ENCODE data around the gene TTLL12. TPM values are rescaled to one million over a fixed set of nuclear protein-coding genes. Genes with fewer than 3 reads are reported as not detected.

TTLL12 gene
- total RNA-seq, 1 donor from 2014 or later = 118 TPM

- DNase-seq = no peak
- H3K27me3 Mint-ChIP-seq = no peaks in the 10 kb centered on the region
- intact Hi-C loops (cut with micrococcal nuclease) = no loop called here
- no peak overlapping the region for H3K4me3 Mint-ChIP-seq
- peaks cover 3% of the 10 kb centered on the region for H3K4me1 Mint-ChIP-seq
- H3K9me3 Mint-ChIP-seq = no peaks in the 10 kb centered on the region
- no peak overlapping the region for H3K27ac Mint-ChIP-seq
- no peaks in the 10 kb centered on the region for H3K36me3 Mint-ChIP-seq (ENCODE audit: low read depth)
Measured at GRCh38 chr22:43209523-43209890, 22.6 kb upstream of the TTLL12 start.

- intact Hi-C loops (cut with micrococcal nuclease) = no loop called here
- DNase-seq = no peak
- no peaks in the 10 kb centered on the region for H3K27me3 Mint-ChIP-seq
- H3K27ac Mint-ChIP-seq = no peak overlapping the region
- no peak overlapping the region for H3K4me3 Mint-ChIP-seq
- H3K9me3 Mint-ChIP-seq = no peaks in the 10 kb centered on the region
- peaks cover 3% of the 10 kb centered on the region for H3K4me1 Mint-ChIP-seq
- no peaks in the 10 kb centered on the region for H3K36me3 Mint-ChIP-seq (ENCODE audit: low read depth)
Measured at GRCh38 chr22:43208703-43209522, 22.0 kb upstream of the TTLL12 start.

GRCh38 chr22:43207849-43208702 is 21.1 kb upstream of the TTLL12 start:
- Mint-ChIP-seq H3K27ac (no peak overlapping the region), H3K4me3 (no peak overlapping the region), H3K4me1 (peaks cover 3% of the 10 kb centered on the region), H3K27me3 (no peaks in the 10 kb centered on the region), H3K36me3 (ENCODE audit: low read depth) (no peaks in the 10 kb centered on the region), H3K9me3 (no peaks in the 10 kb centered on the region)
- no peak for DNase-seq
- intact Hi-C loops (cut with micrococcal nuclease) = no loop called here

- no peak overlapping the region for H3K4me3 Mint-ChIP-seq
- no peak overlapping the region for H3K27ac Mint-ChIP-seq
- H3K4me1 Mint-ChIP-seq = peaks cover 3% of the 10 kb centered on the region
- intact Hi-C loops (cut with micrococcal nuclease) = no loop called here
- H3K9me3 Mint-ChIP-seq = no peaks in the 10 kb centered on the region
- DNase-seq = no peak
- H3K36me3 Mint-ChIP-seq (ENCODE audit: low read depth) = no peaks in the 10 kb centered on the region
- no peaks in the 10 kb centered on the region for H3K27me3 Mint-ChIP-seq
Measured at GRCh38 chr22:43207386-43207785, 20.5 kb upstream of the TTLL12 start.

- Mint-ChIP-seq H3K9me3 (no peaks in the 10 kb centered on the region), H3K4me1 (peaks cover 3% of the 10 kb centered on the region), H3K4me3 (no peak overlapping the region), H3K27me3 (no peaks in the 10 kb centered on the region), H3K36me3 (ENCODE audit: low read depth) (no peaks in the 10 kb centered on the region), H3K27ac (no peak overlapping the region)
- intact Hi-C loops (cut with micrococcal nuclease) = no loop called here
- no peak for DNase-seq
Measured at GRCh38 chr22:43206509-43207161, 19.7 kb upstream of the TTLL12 start.

GRCh38 chr22:43205748-43206508 is 19.0 kb upstream of the TTLL12 start:
- intact Hi-C loops (cut with micrococcal nuclease) = no loop called here
- peaks cover 3% of the 10 kb centered on the region for H3K4me1 Mint-ChIP-seq

GRCh38 chr22:43205261-43205691 is 18.3 kb upstream of the TTLL12 start:
- Mint-ChIP-seq H3K9me3 (no peaks in the 10 kb centered on the region), H3K4me1 (peaks cover 3% of the 10 kb centered on the region), H3K27me3 (no peaks in the 10 kb centered on the region), H3K27ac (peak overlapping the region; percentile 62), H3K4me3 (no peak overlapping the region), H3K36me3 (ENCODE audit: low read depth) (no peaks in the 10 kb centered on the region)
- intact Hi-C loops (cut with micrococcal nuclease) = no loop called here
- DNase-seq = no peak

More at GRCh38 chr22:43205748-43206508, 19.0 kb upstream of the TTLL12 start:
- no peak for DNase-seq
- no peaks in the 10 kb centered on the region for H3K36me3 Mint-ChIP-seq (ENCODE audit: low read depth)
- H3K9me3 Mint-ChIP-seq = no peaks in the 10 kb centered on the region
- H3K27ac Mint-ChIP-seq = peak overlapping the region; percentile 62
- no peak overlapping the region for H3K4me3 Mint-ChIP-seq
- no peaks in the 10 kb centered on the region for H3K27me3 Mint-ChIP-seq

- Mint-ChIP-seq H3K27me3 (peaks cover 2% of the 10 kb centered on the region), H3K27ac (no peak overlapping the region), H3K36me3 (ENCODE audit: low read depth) (no peaks in the 10 kb centered on the region), H3K4me3 (no peak overlapping the region), H3K9me3 (no peaks in the 10 kb centered on the region), H3K4me1 (peaks cover 3% of the 10 kb centered on the region)
- intact Hi-C loops (cut with micrococcal nuclease) = no loop called here
- no peak for DNase-seq
Measured at GRCh38 chr22:43203471-43203981, 16.6 kb upstream of the TTLL12 start.

GRCh38 chr22:43202756-43203410 is 15.9 kb upstream of the TTLL12 start:
- intact Hi-C loops (cut with micrococcal nuclease) = no loop called here
- no peaks in the 10 kb centered on the region for H3K9me3 Mint-ChIP-seq
- no peaks in the 10 kb centered on the region for H3K36me3 Mint-ChIP-seq (ENCODE audit: low read depth)
- H3K4me1 Mint-ChIP-seq = peaks cover 3% of the 10 kb centered on the region
- peaks cover 2% of the 10 kb centered on the region for H3K27me3 Mint-ChIP-seq
- H3K4me3 Mint-ChIP-seq = no peak overlapping the region
- no peak overlapping the region for H3K27ac Mint-ChIP-seq
- no peak for DNase-seq

- DNase-seq = no peak
- Mint-ChIP-seq H3K4me3 (no peak overlapping the region), H3K36me3 (ENCODE audit: low read depth) (no peaks in the 10 kb centered on the region), H3K4me1 (peaks cover 3% of the 10 kb centered on the region), H3K9me3 (no peaks in the 10 kb centered on the region), H3K27ac (no peak overlapping the region), H3K27me3 (peaks cover 2% of the 10 kb centered on the region)
- intact Hi-C loops (cut with micrococcal nuclease) = no loop called here
Measured at GRCh38 chr22:43202326-43202725, 15.4 kb upstream of the TTLL12 start.

- H3K4me1 Mint-ChIP-seq = peaks cover 3% of the 10 kb centered on the region
- H3K36me3 Mint-ChIP-seq (ENCODE audit: low read depth) = no peaks in the 10 kb centered on the region
- intact Hi-C loops (cut with micrococcal nuclease) = no loop called here
- H3K27ac Mint-ChIP-seq = no peak overlapping the region
- no peak overlapping the region for H3K4me3 Mint-ChIP-seq
- peaks cover 4% of the 10 kb centered on the region for H3K27me3 Mint-ChIP-seq
- no peak for DNase-seq
- H3K9me3 Mint-ChIP-seq = no peaks in the 10 kb centered on the region
Measured at GRCh38 chr22:43201486-43202219, 14.7 kb upstream of the TTLL12 start.

GRCh38 chr22:43200555-43200954 is 13.6 kb upstream of the TTLL12 start:
- no peak overlapping the region for H3K4me3 Mint-ChIP-seq
- DNase-seq = no peak
- H3K36me3 Mint-ChIP-seq (ENCODE audit: low read depth) = no peaks in the 10 kb centered on the region
- H3K27ac Mint-ChIP-seq = no peak overlapping the region
- H3K4me1 Mint-ChIP-seq = no peaks in the 10 kb centered on the region
- H3K27me3 Mint-ChIP-seq = peaks cover 4% of the 10 kb centered on the region
- intact Hi-C loops (cut with micrococcal nuclease) = no loop called here
- H3K9me3 Mint-ChIP-seq = no peaks in the 10 kb centered on the region

All from activated CD4-positive, alpha-beta T cell treated with anti-CD3 and anti-CD28 coated beads, Interleukin-2, amount 10 ng/mL, durations not matched to agents 24 days and 14 days (primary cell).